Neural progenitor cell (in vitro differentiated cells): ENCODE data around the gene INPPL1. TPM values are rescaled to one million over a fixed set of nuclear protein-coding genes. Genes with fewer than 3 reads are reported as not detected.
"Not testable (repeated sequence)": the region's sequence is repeated elsewhere in the genome, so short reads cannot be mapped to it uniquely, and the experiment has no call there.

Source experiments
- DNase-seq: peaks from one replicate; pipeline ENCODE4 v3.0.0-alpha.2; 2016; ENCODE audit warnings: low spot score
- H2AFZ ChIP-seq: fragments of 200-600 bp; sonication (generic); replicated peaks from 2 replicates; pipeline ENCODE4 v1.6.1; 2016; ENCODE audit warnings: antibody characterized with exemption
- H3F3A ChIP-seq: fragments of 200-600 bp; sonication (generic); 2 replicates; pipeline ENCODE4 v1.6.1; 2016; ENCODE audit warnings: antibody characterized with exemption, low read depth
- H3K27ac ChIP-seq: fragments of 200-600 bp; sonication (generic); 2 replicates; pipeline ENCODE4 v1.5.1; 2016; ENCODE audit warnings: mild to moderate bottlenecking
- H3K27me3 ChIP-seq: fragments of 200-600 bp; sonication (generic); 2 replicates; pipeline ENCODE4 v1.6.1; 2016; ENCODE audit warnings: mild to moderate bottlenecking, moderate library complexity
- H3K36me3 ChIP-seq: fragments of 200-600 bp; sonication (generic); 2 replicates; pipeline ENCODE4 v1.5.1; 2016
- H3K4me1 ChIP-seq: fragments of 200-600 bp; sonication (generic); 2 replicates; pipeline ENCODE4 v1.6.1; 2016; ENCODE audit warnings: mixed run types
- H3K4me2 ChIP-seq: fragments of 200-600 bp; sonication (generic); 2 replicates; pipeline ENCODE4 v1.6.1; 2016
- H3K4me3 ChIP-seq: fragments of 200-600 bp; sonication (generic); 2 replicates; pipeline ENCODE4 v1.5.1; 2016
- H3K79me2 ChIP-seq: fragments of 200-600 bp; sonication (generic); 2 replicates; pipeline ENCODE4 v1.6.1; 2016; ENCODE audit warnings: low read depth
- H3K9ac ChIP-seq: fragments of 200-600 bp; sonication (generic); 2 replicates; pipeline ENCODE4 v1.6.1; 2016
- H3K9me3 ChIP-seq: fragments of 200-600 bp; sonication (generic); 2 replicates; pipeline ENCODE4 v1.5.1; 2016; ENCODE audit warnings: low read depth
- H4K20me1 ChIP-seq: fragments of 200-600 bp; sonication (generic); 2 replicates; pipeline ENCODE4 v1.6.1; 2016; ENCODE audit warnings: low read depth
- H3K27ac Mint-ChIP-seq: 3 replicates; pipeline ENCODE4 v1.8.0; 2021; ENCODE audit warnings: mixed read lengths
- H3K27me3 Mint-ChIP-seq: 2 replicates; pipeline ENCODE4 v1.8.0; 2022; ENCODE audit warnings: low read depth, mild to moderate bottlenecking, inconsistent platforms, moderate library complexity, mixed read lengths; ENCODE audit not compliant: insufficient read depth
- H3K36me3 Mint-ChIP-seq: 3 replicates; pipeline ENCODE4 v1.8.0; 2021; ENCODE audit warnings: mixed read lengths
- H3K4me1 Mint-ChIP-seq: 3 replicates; pipeline ENCODE4 v1.8.0; 2021; ENCODE audit warnings: mixed read lengths
- H3K4me3 Mint-ChIP-seq: 3 replicates; pipeline ENCODE4 v1.8.0; 2021; ENCODE audit warnings: mild to moderate bottlenecking, moderate library complexity, mixed read lengths
- H3K9me3 Mint-ChIP-seq: 3 replicates; pipeline ENCODE4 v1.8.0; 2020; ENCODE audit warnings: mixed read lengths
- CTCF ChIP-seq: fragments of 200-600 bp; sonication (generic); IDR thresholded peaks from 2 replicates; pipeline ENCODE4 v1.5.1; 2017; ENCODE audit warnings: antibody characterized with exemption, mild to moderate bottlenecking
- EZH2 ChIP-seq: fragments of 200-600 bp; sonication (generic); IDR thresholded peaks from 2 replicates; pipeline ENCODE4 v1.6.1; 2017; ENCODE audit warnings: antibody characterized with exemption, mild to moderate bottlenecking, moderate library complexity
- EZH2phosphoT487 ChIP-seq: fragments of 200-600 bp; sonication (generic); IDR thresholded peaks from 2 replicates; pipeline ENCODE4 v1.6.1; 2017; ENCODE audit warnings: antibody characterized with exemption
- total RNA-seq: library from RNA; depleted of rRNA; stranded (reverse); fragments of >200 nt; gene quantifications from 2 replicates; pipeline ENCODE4 v1.2.3, GENCODE V29; 2015; ENCODE audit warnings: low replicate concordance

Gene INPPL1
- total RNA-seq, 1 donor from 2014 or later: 30.8 TPM

GRCh38 chr11:72195518-72196270 is 28.9 kb upstream of the INPPL1 start:
- Histone ChIP-seq H3K27me3 (no peaks in the 10 kb centered on the region), H2AFZ (no peak overlapping the region), H3K36me3 (no peaks in the 10 kb centered on the region), H3K4me1 (peaks cover 15% of the 10 kb centered on the region), H3K4me2 (no peak overlapping the region), H3K9ac (no peak overlapping the region), H3K79me2 (no peaks in the 10 kb centered on the region), H3K9me3 (no peaks in the 10 kb centered on the region), H3K27ac (no peak overlapping the region), H4K20me1 (no peaks in the 10 kb centered on the region), H3F3A (peaks cover 1% of the 10 kb centered on the region), H3K4me3 (no peak overlapping the region)
- Mint-ChIP-seq H3K4me3 (no peak overlapping the region), H3K27ac (no peak overlapping the region), H3K9me3 (no peaks in the 10 kb centered on the region), H3K4me1 (peaks cover 13% of the 10 kb centered on the region), H3K36me3 (no peaks in the 10 kb centered on the region), H3K27me3 (peaks cover 2% of the 10 kb centered on the region)
- TF ChIP-seq EZH2phosphoT487 (no peak), CTCF (no peak), EZH2 (no peak)
- no peak for DNase-seq

GRCh38 chr11:72201445-72201844 is 23.1 kb upstream of the INPPL1 start:
- not testable (repeated sequence) for H3K4me1 ChIP-seq, H3K4me1 Mint-ChIP-seq, H3K27ac ChIP-seq, H3K27me3 Mint-ChIP-seq, H3K9ac ChIP-seq, H3K9me3 Mint-ChIP-seq, H3F3A ChIP-seq, H3K4me2 ChIP-seq, H3K9me3 ChIP-seq, H3K79me2 ChIP-seq, H2AFZ ChIP-seq, DNase-seq, H4K20me1 ChIP-seq, H3K27me3 ChIP-seq, H3K36me3 Mint-ChIP-seq, H3K27ac Mint-ChIP-seq, H3K4me3 ChIP-seq, H3K36me3 ChIP-seq, H3K4me3 Mint-ChIP-seq

- Mint-ChIP-seq H3K27me3 (no peaks in the 10 kb centered on the region), H3K4me3 (no peak overlapping the region), H3K36me3 (no peaks in the 10 kb centered on the region), H3K27ac (no peak overlapping the region), H3K9me3 (no peaks in the 10 kb centered on the region), H3K4me1 (no peaks in the 10 kb centered on the region)
- no peak overlapping the region for H2AFZ ChIP-seq
- H3K4me2 ChIP-seq: no peak overlapping the region
- no peak for TF ChIP-seq EZH2
- H3K36me3 ChIP-seq: no peaks in the 10 kb centered on the region
- peaks cover 8% of the 10 kb centered on the region for H3F3A ChIP-seq
- no peaks in the 10 kb centered on the region for H3K9me3 ChIP-seq
- no peak overlapping the region for H3K27ac ChIP-seq
- no peak for DNase-seq
- H3K4me3 ChIP-seq: no peak overlapping the region
- no peaks in the 10 kb centered on the region for H4K20me1 ChIP-seq
- H3K27me3 ChIP-seq: no peaks in the 10 kb centered on the region
- no peak overlapping the region for H3K9ac ChIP-seq
- H3K4me1 ChIP-seq: no peaks in the 10 kb centered on the region
- no peaks in the 10 kb centered on the region for H3K79me2 ChIP-seq
Observed at GRCh38 chr11:72202571-72202970, 22.0 kb upstream of the INPPL1 start.

- Histone ChIP-seq H3K4me3 (no peak overlapping the region), H3K27me3 (no peaks in the 10 kb centered on the region), H3K4me1 (no peaks in the 10 kb centered on the region), H3F3A (peaks cover 8% of the 10 kb centered on the region), H3K27ac (no peak overlapping the region), H2AFZ (no peak overlapping the region), H3K9me3 (no peaks in the 10 kb centered on the region), H3K4me2 (no peak overlapping the region), H4K20me1 (no peaks in the 10 kb centered on the region), H3K79me2 (no peaks in the 10 kb centered on the region), H3K9ac (no peak overlapping the region), H3K36me3 (no peaks in the 10 kb centered on the region)
- H3K9me3 Mint-ChIP-seq: no peaks in the 10 kb centered on the region
- no peak overlapping the region for H3K4me3 Mint-ChIP-seq
- H3K27me3 Mint-ChIP-seq: no peaks in the 10 kb centered on the region
- TF ChIP-seq EZH2 (no peak), EZH2phosphoT487 (no peak), CTCF (no peak)
- no peak for DNase-seq
- no peaks in the 10 kb centered on the region for H3K4me1 Mint-ChIP-seq
- no peaks in the 10 kb centered on the region for H3K36me3 Mint-ChIP-seq
- H3K27ac Mint-ChIP-seq: no peak overlapping the region
Observed at GRCh38 chr11:72203163-72203562, 21.4 kb upstream of the INPPL1 start.
